Vagina (tissue), 2 donors: Measurements from ENCODE around the gene RANBP3. TPM values are rescaled to one million over a fixed set of nuclear protein-coding genes. Genes with fewer than 3 reads are reported as not detected.
"Not testable (repeated sequence)": the region's sequence is repeated elsewhere in the genome, so short reads cannot be mapped to it uniquely, and the experiment has no call there.

ENCODE experiments used
- DNase-seq, 2 donors: peaks; one replicate each; pipeline ENCODE4 v3.0.0-alpha.2; 2017; ENCODE audit errors: extremely low spot score in 2 of 2
- H3K27ac ChIP-seq: fragments of 200-600 bp; sonication (generic); one replicate; pipeline ENCODE4 v1.5.1; 2019
- H3K27me3 ChIP-seq: fragments of 200-600 bp; sonication (generic); one replicate; pipeline ENCODE4 v1.5.1; 2019
- H3K36me3 ChIP-seq, 2 donors: fragments of 200-600 bp; sonication (generic); one replicate each; pipeline ENCODE4 v1.5.1; 2017 to 2019
- H3K4me1 ChIP-seq: fragments of 200-600 bp; sonication (generic); one replicate; pipeline ENCODE4 v1.5.1; 2019
- H3K4me3 ChIP-seq, 2 donors: fragments of 200-600 bp; sonication (generic); 1 replicate in 1 of 2; 2 replicates in 1 of 2; pipeline ENCODE4 v1.5.1; 2016 to 2019
- H3K9me3 ChIP-seq: fragments of 200-600 bp; sonication (generic); one replicate; pipeline ENCODE4 v1.5.1; 2019
- POLR2A ChIP-seq, 2 donors: fragments of 450-650 bp; IDR thresholded peaks; one replicate each; pipeline ENCODE4 v1.6.1; 2017; ENCODE audit warnings: antibody characterized with exemption in 2 of 2, mild to moderate bottlenecking in 2 of 2, moderate library complexity in 2 of 2
- POLR2AphosphoS5 ChIP-seq, 2 donors: sonication (generic); formaldehyde crosslinking; IDR thresholded peaks; one replicate each; pipeline ENCODE4 v1.9.0; 2017; ENCODE audit warnings: antibody characterized with exemption in 2 of 2, mild to moderate bottlenecking in 2 of 2, low read depth in 1 of 2; ENCODE audit not compliant: insufficient read depth in 1 of 2
- intact Hi-C: fragments of 100-400 bp; cut with DNase I; formaldehyde crosslinking; loops from one replicate; pipeline ENCODE4 v1.15.1; 2023
- total RNA-seq: library from RNA; depleted of rRNA; stranded (reverse); fragments of >200 nt; gene quantifications from one replicate; pipeline ENCODE4 v1.2.3, GENCODE V29; 2016
- TF ChIP-seq, protein P1 (sequence below), 3 experiments: fragments of 450-650 bp in 2 of 3; fragments of 200-600 bp in 1 of 3; sonication (generic) in 1 of 3; IDR thresholded peaks; one replicate each; pipeline ENCODE4 v1.5.1; 2017 to 2019; ENCODE audit warnings: antibody characterized with exemption in 3 of 3, mild to moderate bottlenecking in 2 of 3, moderate library complexity in 2 of 3

RANBP3 gene
- total RNA-seq, 1 donor from 2014 or later: 110 TPM

DNA sequence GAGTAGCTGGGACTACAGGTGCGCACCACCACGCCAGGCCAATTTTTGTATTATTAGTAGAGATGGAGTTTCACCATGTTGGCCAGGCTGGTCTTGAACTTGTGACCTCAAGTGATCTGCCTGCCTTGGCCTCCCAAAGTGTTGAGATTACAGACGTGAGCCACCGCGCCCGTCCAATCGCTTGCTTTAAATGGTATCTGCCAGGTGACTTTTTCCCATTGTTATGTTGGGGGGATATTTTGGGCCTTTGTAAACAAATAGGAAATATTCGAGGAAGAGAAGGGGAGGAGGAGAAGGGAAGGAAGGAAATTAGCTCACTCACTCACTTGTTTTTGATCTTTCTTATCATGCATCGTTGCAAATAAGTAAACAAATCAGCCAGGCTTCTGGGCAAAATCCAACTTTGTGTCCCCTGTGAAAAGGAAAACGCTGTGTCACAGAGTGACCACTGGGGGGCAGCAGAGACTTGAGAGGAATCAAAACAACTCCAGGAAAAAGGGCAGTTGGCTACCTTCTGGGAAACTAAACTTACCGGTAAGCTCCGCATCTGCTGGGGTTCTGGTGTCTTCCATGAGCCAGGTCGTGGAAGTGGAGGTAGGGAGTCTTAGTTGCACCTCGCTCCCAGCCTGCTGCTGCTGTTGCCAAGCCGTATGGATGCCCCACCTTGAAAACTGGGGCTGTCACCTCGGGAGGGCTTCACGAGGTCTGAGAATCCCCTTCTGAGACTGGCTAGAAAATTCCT lies 9.3 kb upstream of the RANBP3 start:
- Histone ChIP-seq H3K27me3 (no peaks in the 10 kb centered on the region), H3K36me3 (no peaks in the 10 kb centered on the region), H3K9me3 (no peaks in the 10 kb centered on the region), H3K27ac (no peak overlapping the region), H3K4me1 (peaks cover 8% of the 10 kb centered on the region), H3K4me3 (peak overlapping the region; percentile 29 to 36)
- DNase-seq: no peak
- TF ChIP-seq POLR2AphosphoS5 (IDR thresholded peaks at IDR 0.05; ENCODE audit: insufficient read depth in 1 of 2, low read depth in 1 of 2): peak in 1 of 2 donors; percentile 76
- no peak for TF ChIP-seq POLR2A (IDR thresholded peaks at IDR 0.05)
- TF ChIP-seq, protein P1, sequence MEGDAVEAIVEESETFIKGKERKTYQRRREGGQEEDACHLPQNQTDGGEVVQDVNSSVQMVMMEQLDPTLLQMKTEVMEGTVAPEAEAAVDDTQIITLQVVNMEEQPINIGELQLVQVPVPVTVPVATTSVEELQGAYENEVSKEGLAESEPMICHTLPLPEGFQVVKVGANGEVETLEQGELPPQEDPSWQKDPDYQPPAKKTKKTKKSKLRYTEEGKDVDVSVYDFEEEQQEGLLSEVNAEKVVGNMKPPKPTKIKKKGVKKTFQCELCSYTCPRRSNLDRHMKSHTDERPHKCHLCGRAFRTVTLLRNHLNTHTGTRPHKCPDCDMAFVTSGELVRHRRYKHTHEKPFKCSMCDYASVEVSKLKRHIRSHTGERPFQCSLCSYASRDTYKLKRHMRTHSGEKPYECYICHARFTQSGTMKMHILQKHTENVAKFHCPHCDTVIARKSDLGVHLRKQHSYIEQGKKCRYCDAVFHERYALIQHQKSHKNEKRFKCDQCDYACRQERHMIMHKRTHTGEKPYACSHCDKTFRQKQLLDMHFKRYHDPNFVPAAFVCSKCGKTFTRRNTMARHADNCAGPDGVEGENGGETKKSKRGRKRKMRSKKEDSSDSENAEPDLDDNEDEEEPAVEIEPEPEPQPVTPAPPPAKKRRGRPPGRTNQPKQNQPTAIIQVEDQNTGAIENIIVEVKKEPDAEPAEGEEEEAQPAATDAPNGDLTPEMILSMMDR (IDR thresholded peaks at IDR 0.05): peak; percentile 75 to 88 (median 85)
- intact Hi-C loops: loop anchor here (10.0 kb wide), 1 partner anchor 48 kb away; no protein-coding TSS in a partner anchor

- not testable (repeated sequence) for H3K27me3 ChIP-seq, H3K27ac ChIP-seq, H3K4me3 ChIP-seq, DNase-seq, H3K9me3 ChIP-seq, H3K36me3 ChIP-seq, H3K4me1 ChIP-seq
- intact Hi-C loops: loop anchor here (10.0 kb wide), 1 partner anchor 49 kb away; no protein-coding TSS in a partner anchor
These were observed 7.9 kb upstream of the RANBP3 start for GRCh38 chr19:5985837-5986236.

DNA sequence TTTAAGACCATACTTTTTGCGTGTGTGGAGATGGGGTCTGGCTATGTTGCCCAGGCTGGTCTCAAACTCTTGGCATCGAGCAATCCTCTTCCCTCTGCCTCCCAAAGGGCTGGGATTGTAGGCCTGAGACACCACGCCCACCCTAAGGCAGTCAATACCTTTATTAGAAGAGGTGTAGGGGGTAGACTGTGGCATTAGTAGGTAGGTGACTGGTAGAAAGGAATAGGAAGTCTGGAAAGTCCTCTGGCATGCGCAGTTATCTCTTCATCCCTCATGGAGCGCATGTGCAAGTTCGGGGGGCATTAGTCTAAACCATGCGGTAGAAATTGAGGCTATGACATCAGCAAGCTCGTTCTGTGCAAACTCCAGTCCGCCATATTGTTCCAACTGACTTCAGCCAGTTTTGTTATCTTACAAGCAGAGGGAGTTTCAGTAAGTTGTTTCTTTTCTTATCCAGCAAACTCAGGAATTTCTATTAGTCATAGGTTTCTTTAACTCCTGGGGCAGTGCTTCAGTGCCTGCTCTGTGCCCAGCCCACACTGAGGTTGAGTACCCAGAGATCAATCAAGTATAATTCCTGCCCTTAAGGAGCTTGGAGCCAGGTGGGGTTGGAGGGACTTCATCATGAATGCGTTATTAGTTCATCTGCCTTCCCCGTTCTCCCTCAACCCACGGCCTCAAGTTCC lies 7.3 kb upstream of the RANBP3 start:
- Histone ChIP-seq H3K4me1 (peaks cover 8% of the 10 kb centered on the region), H3K27me3 (no peaks in the 10 kb centered on the region), H3K4me3 (no peak overlapping the region), H3K9me3 (no peaks in the 10 kb centered on the region), H3K36me3 (no peaks in the 10 kb centered on the region), H3K27ac (no peak overlapping the region)
- DNase-seq: no peak
- intact Hi-C loops: loop anchor here (10.0 kb wide), 1 partner anchor 50 kb away; no protein-coding TSS in a partner anchor
- TF ChIP-seq POLR2AphosphoS5 (IDR thresholded peaks at IDR 0.05; ENCODE audit: insufficient read depth in 1 of 2, low read depth in 1 of 2): no peak
- TF ChIP-seq POLR2A (IDR thresholded peaks at IDR 0.05): no peak
- TF ChIP-seq, protein P1 (IDR thresholded peaks at IDR 0.05): no peak

DNA sequence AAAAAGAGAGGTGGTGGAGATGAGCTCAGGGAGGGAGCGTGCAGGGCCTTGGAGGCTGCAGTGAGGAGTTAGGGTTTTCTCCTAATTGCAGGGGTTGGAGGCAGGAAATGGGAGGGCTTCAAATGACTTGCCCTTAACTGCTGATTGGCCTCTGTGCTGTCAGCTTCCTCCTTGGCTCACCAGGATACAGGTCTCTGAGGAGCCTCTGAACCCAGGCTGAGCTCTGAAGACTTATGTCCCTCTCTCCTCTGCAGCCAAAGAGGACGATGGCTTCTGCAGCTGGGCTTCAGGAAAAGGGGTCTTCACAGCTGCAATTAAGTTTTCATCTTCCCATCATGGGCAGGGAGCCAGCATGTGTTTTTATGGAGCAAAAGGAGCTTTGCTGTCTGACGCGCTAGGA lies 6.7 kb upstream of the RANBP3 start:
- Histone ChIP-seq H3K36me3 (no peaks in the 10 kb centered on the region), H3K27me3 (no peaks in the 10 kb centered on the region), H3K9me3 (no peaks in the 10 kb centered on the region), H3K27ac (no peak overlapping the region), H3K4me1 (peaks cover 8% of the 10 kb centered on the region), H3K4me3 (no peak overlapping the region)
- DNase-seq: no peak
- intact Hi-C loops: loop anchor here (10.0 kb wide), 1 partner anchor 50 kb away; no protein-coding TSS in a partner anchor
- no peak for TF ChIP-seq POLR2AphosphoS5 (IDR thresholded peaks at IDR 0.05; ENCODE audit: insufficient read depth in 1 of 2, low read depth in 1 of 2)
- TF ChIP-seq, protein P1 (IDR thresholded peaks at IDR 0.05): no peak
- no peak for TF ChIP-seq POLR2A (IDR thresholded peaks at IDR 0.05)

- H3K4me1 ChIP-seq: peaks cover 19% of the 10 kb centered on the region
- no peak for DNase-seq
- intact Hi-C loops: loop anchor here (10.0 kb wide), 1 partner anchor 51 kb away; no protein-coding TSS in a partner anchor
- H3K9me3 ChIP-seq: no peaks in the 10 kb centered on the region
- no peaks in the 10 kb centered on the region for H3K27me3 ChIP-seq
- H3K36me3 ChIP-seq: no peaks in the 10 kb centered on the region
- no peak for TF ChIP-seq POLR2A (IDR thresholded peaks at IDR 0.05)
- no peak for TF ChIP-seq POLR2AphosphoS5 (IDR thresholded peaks at IDR 0.05; ENCODE audit: insufficient read depth in 1 of 2, low read depth in 1 of 2)
- TF ChIP-seq, protein P1 (IDR thresholded peaks at IDR 0.05): no peak
- no peak overlapping the region for H3K27ac ChIP-seq
- no peak overlapping the region for H3K4me3 ChIP-seq
These were observed 5.5 kb upstream of the RANBP3 start for GRCh38 chr19:5983367-5983955.
